Gastrocnemius medialis (tissue), 4 donors: Measurements from ENCODE around the gene RAD9A.

Experiments
- CTCF ChIP-seq, 5 experiments: fragments of 450-650 bp in 3 of 5; fragments of 200-600 bp in 2 of 5; sonication (generic) in 2 of 5; IDR thresholded peaks in 4 of 5; conservative IDR thresholded peaks in 1 of 5; 1 replicate in 4 of 5; 2 replicates in 1 of 5; pipeline ENCODE4 v1.5.1; 2016 to 2019; ENCODE audit warnings: antibody characterized with exemption in 5 of 5, mild to moderate bottlenecking in 3 of 5, moderate library complexity in 3 of 5
- POLR2A ChIP-seq, 2 donors: fragments of 450-650 bp; IDR thresholded peaks; one replicate each; pipeline ENCODE4 v1.6.1; 2017; ENCODE audit warnings: antibody characterized with exemption in 2 of 2, mild to moderate bottlenecking in 2 of 2, moderate library complexity in 2 of 2

DNA sequence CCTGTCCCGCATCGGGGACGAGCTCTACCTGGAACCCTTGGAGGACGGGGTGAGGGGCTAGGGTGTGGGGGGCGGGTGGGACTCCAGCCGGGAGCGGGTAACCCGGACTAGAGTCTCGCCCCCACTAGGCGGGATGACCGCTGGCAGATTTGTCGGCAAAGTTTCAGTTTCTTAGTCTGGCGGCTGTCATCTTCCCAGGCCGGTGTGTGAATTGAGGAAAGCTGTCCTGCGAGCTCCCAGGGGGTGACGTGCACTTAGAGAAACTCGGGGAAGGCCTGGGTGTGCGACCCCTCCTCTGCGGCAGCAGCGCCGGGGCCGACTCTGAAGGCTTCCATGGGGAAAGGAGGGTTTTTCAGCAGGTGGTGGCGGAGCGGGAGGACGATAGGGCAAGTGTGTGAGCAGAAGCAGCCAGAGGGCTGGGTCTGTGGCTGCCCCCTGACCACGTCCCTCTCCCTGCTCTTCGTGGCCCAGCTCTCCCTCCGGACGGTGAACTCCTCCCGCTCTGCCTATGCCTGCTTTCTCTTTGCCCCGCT is 463 bp downstream of the RAD9A start:
- no peak for TF ChIP-seq CTCF (IDR thresholded peaks at IDR 0.05 in 4 of 5, conservative IDR thresholded peaks at IDR 0.05 in 1 of 5)
- no peak for TF ChIP-seq POLR2A (IDR thresholded peaks at IDR 0.05)
